Neural progenitor cell (in vitro differentiated cells): Measurements from ENCODE around the gene IHH.

Experiments
- EZH2 ChIP-seq: fragments of 200-600 bp; sonication (generic); IDR thresholded peaks from 2 replicates; pipeline ENCODE4 v1.6.1; 2017; ENCODE audit warnings: antibody characterized with exemption, mild to moderate bottlenecking, moderate library complexity
- EZH2phosphoT487 ChIP-seq: fragments of 200-600 bp; sonication (generic); IDR thresholded peaks from 2 replicates; pipeline ENCODE4 v1.6.1; 2017; ENCODE audit warnings: antibody characterized with exemption
- TF ChIP-seq, protein P1 (sequence below): fragments of 200-600 bp; sonication (generic); IDR thresholded peaks from 2 replicates; pipeline ENCODE4 v1.5.1; 2017; ENCODE audit warnings: antibody characterized with exemption, mild to moderate bottlenecking

DNA sequence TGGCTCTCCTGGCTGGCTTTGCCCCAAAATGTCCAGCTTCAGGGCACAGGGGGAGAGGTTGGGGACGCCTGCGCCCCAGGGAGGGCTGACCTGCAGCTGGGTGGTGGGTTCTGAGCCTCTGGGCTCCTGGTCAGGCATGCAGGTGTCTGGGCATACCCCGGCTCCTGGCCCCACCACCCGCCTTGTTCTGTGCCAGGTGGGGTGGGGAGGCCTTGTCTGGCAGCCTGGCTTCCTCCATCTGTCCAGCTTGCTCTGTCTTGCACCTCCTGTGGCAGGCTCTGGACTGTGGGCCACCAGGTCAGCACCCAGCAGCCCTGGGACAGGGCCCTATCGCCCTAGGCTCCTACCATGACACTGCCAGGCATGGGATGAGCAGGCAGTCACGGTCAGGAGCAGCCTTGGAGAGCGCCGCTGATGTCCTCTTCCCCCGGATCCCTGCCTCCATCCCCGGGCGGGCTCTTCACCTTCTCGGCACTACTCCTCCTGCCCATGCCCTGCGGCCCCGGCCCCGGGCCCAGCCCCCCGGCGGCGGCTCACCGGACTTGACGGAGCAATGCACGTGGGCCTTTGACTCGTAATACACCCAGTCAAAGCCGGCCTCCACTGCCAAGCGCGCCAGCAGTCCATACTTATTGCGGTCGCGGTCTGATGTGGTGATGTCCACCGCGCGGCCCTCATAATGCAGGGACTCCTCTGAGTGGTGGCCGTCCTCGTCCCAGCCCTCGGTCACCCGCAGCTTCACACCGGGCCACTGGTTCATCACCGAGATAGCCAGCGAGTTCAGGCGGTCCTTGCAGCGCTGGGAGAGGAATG is 3.6 kb downstream of the IHH start:
- TF ChIP-seq, protein P1, sequence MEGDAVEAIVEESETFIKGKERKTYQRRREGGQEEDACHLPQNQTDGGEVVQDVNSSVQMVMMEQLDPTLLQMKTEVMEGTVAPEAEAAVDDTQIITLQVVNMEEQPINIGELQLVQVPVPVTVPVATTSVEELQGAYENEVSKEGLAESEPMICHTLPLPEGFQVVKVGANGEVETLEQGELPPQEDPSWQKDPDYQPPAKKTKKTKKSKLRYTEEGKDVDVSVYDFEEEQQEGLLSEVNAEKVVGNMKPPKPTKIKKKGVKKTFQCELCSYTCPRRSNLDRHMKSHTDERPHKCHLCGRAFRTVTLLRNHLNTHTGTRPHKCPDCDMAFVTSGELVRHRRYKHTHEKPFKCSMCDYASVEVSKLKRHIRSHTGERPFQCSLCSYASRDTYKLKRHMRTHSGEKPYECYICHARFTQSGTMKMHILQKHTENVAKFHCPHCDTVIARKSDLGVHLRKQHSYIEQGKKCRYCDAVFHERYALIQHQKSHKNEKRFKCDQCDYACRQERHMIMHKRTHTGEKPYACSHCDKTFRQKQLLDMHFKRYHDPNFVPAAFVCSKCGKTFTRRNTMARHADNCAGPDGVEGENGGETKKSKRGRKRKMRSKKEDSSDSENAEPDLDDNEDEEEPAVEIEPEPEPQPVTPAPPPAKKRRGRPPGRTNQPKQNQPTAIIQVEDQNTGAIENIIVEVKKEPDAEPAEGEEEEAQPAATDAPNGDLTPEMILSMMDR: no peak
- TF ChIP-seq EZH2: no peak
- no peak for TF ChIP-seq EZH2phosphoT487
